SK-N-MC (cell line): ENCODE data around the gene ODC1.

ENCODE experiments used
- FOXP2 ChIP-seq: optimal IDR thresholded peaks from 2 replicates; pipeline ENCODE3; 2011; ENCODE audit warnings: mild to moderate bottlenecking, moderate library complexity; ENCODE audit not compliant: insufficient read depth; ENCODE audit errors: extremely low read length, control extremely low read depth
- POLR2AphosphoS5 ChIP-seq: IDR thresholded peaks from 2 replicates; pipeline ENCODE4 v1.6.1; 2012; ENCODE audit warnings: mild to moderate bottlenecking, low read depth, low read length, borderline replicate concordance

- TF ChIP-seq POLR2AphosphoS5 = no peak
- no peak for TF ChIP-seq FOXP2
These were observed 39.1 kb upstream of the ODC1 start for GRCh38 chr2:10487081-10487740.
